HUDEP-2 (cell line): ENCODE data around the gene VPS45.
"Not testable (repeated sequence)": the region's sequence is repeated elsewhere in the genome, so short reads cannot be mapped to it uniquely, and the experiment has no call there.

ENCODE experiments used
- DNase-seq, 76 experiments: peaks; one replicate each; lab custom pipeline; 2025; ENCODE audit not compliant: unreplicated experiment in 76 of 76; lab: John Stamatoyannopoulos, UW

Gene VPS45

GRCh38 chr1:150186438-150186788 lies 118.8 kb downstream of the VPS45 start:
- DNase-seq, result not testable (repeated sequence)

DNA sequence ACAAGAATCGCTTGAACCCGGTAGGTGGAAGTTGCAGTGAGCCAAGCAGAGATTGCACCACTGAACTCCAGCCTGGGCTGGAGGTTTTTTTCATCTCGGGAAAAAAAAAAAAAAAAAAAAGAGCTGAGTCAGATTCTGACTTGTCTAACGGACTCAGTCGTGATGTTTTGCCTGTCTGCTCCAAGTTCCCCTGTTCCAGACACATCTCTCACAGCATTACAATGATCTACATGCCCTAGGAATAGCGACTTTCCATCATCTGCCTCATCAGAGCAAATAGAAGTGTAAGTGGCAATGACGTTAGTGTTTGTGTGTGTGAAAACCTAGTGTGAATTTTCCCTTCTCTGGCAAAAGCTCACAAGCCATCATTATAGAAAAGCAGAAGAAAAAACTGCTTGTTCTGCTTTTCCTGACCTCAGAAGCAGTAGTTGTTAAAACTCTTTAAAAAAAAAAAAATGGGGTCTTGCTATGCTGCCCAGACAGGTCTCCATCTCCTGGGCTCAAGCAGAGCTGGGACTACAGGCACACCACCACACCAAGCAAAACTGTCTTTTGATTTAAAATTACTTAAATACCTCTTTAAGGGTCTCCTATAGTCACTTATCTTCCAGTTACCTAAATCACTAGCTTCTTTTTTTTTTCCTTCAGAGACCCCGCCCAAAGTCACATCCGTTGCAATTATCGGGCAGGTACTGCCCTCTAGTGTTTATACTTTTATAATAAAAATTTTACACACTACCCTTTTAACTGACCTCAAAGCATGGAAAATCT lies 119.4 kb downstream of the VPS45 start:
- peak in 22 of 76 experiments; percentile 1 to 57 (median 24) for DNase-seq

DNA sequence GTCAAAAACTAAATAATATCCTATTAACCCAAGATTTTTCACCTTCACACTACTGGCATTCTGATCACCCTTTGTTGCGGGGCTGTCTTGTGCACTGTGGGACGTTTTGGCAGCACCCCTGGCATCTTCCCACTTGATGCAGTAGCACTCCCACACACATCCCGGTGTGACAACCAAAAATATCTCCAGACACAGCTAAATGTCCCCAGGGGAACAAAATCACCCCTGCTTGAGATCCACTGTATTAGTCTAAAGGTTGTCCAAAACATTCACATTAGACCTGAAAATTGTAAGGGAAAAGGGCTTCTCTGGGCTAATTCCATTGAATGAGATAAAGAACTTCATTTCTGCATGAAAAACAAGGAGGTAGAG lies 120.0 kb downstream of the VPS45 start:
- no peak for DNase-seq

DNA sequence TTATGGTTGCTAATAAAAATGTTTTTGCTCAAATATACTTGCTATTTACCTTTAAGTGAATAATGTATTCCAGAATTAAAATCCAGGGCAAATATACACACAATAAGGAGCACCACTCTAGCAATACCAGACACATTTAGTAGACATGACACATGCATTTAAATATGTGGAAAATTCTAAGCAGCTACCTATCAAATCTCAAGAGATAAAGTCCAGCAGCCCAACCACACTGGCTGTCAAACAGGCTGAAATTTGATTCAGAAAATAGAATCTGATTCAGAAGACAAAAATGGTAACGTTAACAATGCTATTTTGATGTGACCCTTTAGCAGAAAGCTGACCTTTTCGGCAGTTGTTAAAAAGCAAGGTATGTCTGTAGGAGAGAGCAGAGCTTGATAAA lies 124.4 kb downstream of the VPS45 start:
- DNase-seq, result no peak

GRCh38 chr1:150194381-150195031 lies 126.9 kb downstream of the VPS45 start:
- DNase-seq, result no peak
